Muscle layer of colon (tissue), 2 donors: ENCODE measurements around the gene PIK3C2B.
"Not testable (repeated sequence)": the region's sequence is repeated elsewhere in the genome, so short reads cannot be mapped to it uniquely, and the experiment has no call there.

Source experiments
- H3K27ac ChIP-seq: one replicate; pipeline ENCODE4 v1.7.0; 2013; ENCODE audit warnings: low read depth, mild to moderate bottlenecking, low read length, moderate library complexity
- H3K27me3 ChIP-seq, 2 donors: one replicate each; pipeline ENCODE4 v1.7.0; 2013; ENCODE audit warnings: low read length in 2 of 2, mild to moderate bottlenecking in 2 of 2; ENCODE audit not compliant: insufficient read depth in 2 of 2, control insufficient read depth in 1 of 2
- H3K36me3 ChIP-seq: one replicate; pipeline ENCODE4 v1.7.0; 2013; ENCODE audit warnings: mild to moderate bottlenecking, low read length; ENCODE audit not compliant: insufficient read depth
- H3K4me1 ChIP-seq: one replicate; pipeline ENCODE4 v1.7.0; 2013; ENCODE audit warnings: mild to moderate bottlenecking, low read length; ENCODE audit not compliant: insufficient read depth
- H3K4me3 ChIP-seq, 2 donors: one replicate each; pipeline ENCODE4 v1.7.0; 2013; ENCODE audit warnings: low read length in 2 of 2, low read depth in 1 of 2, mild to moderate bottlenecking in 1 of 2, moderate library complexity in 1 of 2
- H3K9ac ChIP-seq: one replicate; pipeline ENCODE4 v1.7.0; 2013; ENCODE audit warnings: low read length
- H3K9me3 ChIP-seq: one replicate; pipeline ENCODE4 v1.7.0; 2013; ENCODE audit warnings: mild to moderate bottlenecking, low read length
- donor health status: abdominal sarcoma.
- donor health status: Adenocarcinoma of cecum.

The PIK3C2B gene

GRCh38 chr1:204493145-204493983 lies 1.2 kb downstream of the PIK3C2B start:
- Histone ChIP-seq H3K4me3 (peak overlapping the region; percentile 75 to 95), H3K9me3 (no peaks in the 10 kb centered on the region), H3K27ac (peak overlapping the region; percentile 89), H3K9ac (peak overlapping the region; percentile 58), H3K4me1 (peaks cover 28% of the 10 kb centered on the region), H3K36me3 (no peaks in the 10 kb centered on the region), H3K27me3 (no peaks in the 10 kb centered on the region)

GRCh38 chr1:204491655-204492054 lies 3.0 kb downstream of the PIK3C2B start:
- H3K36me3 ChIP-seq: no peaks in the 10 kb centered on the region
- no peaks in the 10 kb centered on the region for H3K27me3 ChIP-seq
- H3K9me3 ChIP-seq: no peaks in the 10 kb centered on the region
- no peak overlapping the region for H3K9ac ChIP-seq
- H3K27ac ChIP-seq: no peak overlapping the region
- H3K4me1 ChIP-seq: peaks cover 28% of the 10 kb centered on the region
- H3K4me3 ChIP-seq: no peak overlapping the region

DNA sequence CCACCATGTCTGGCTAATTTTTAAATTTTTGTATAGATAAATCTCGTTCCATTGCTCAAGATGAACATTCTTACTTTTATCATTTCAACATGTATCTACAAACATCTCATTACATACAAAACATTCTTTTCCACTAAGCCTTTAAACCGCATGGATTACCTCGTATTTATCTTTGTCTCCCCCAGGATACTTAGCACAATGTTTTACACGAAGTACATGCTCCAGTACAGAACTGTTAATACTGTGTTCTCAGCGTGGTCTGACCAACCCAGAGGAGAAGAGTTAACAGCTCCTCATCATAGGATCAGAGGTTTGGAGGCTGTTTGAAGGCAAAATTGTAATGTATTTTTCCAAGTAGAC lies 7.4 kb downstream of the PIK3C2B start:
- Histone ChIP-seq H3K36me3 (no peaks in the 10 kb centered on the region), H3K27ac (no peak overlapping the region)

DNA sequence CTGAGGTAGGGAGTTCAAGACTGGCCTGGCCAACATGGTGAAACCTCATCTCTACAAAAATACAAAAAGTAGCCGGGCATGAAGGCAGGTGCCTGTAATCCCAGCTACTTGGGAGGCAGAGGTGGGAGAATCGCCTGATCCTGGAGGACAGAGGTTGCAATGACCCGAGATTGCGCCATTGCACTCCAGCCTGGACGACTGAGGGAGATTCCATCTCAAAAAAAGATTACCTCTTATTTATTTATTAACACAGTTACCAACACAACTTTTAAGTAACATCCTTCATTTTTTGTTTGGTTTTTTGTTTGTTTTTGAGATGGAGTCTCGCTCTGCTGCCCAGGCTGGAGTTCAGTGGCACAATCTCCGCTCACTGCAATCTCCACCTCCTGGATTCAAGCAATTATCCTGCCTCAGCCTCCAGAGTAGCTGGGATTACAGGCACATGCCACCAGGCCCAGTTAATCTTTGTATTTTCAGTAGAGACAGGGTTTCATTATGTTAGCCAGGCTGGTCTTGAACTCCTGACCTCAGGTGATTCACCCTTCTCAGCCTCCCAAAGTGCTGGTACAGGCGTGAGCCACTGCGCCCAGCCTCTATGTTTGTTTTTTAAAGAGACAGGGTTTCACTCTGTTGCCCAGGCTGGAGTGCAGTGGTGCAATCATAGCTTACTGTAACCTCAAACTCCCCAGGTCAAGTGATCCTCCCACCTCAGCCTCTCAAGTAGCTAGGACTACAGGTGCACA lies 7.9 kb downstream of the PIK3C2B start:
- H3K4me1 ChIP-seq: peaks cover 16% of the 10 kb centered on the region
- not testable (repeated sequence) for H3K4me3 ChIP-seq, H3K36me3 ChIP-seq, H3K27me3 ChIP-seq, H3K27ac ChIP-seq, H3K9me3 ChIP-seq, H3K9ac ChIP-seq

More for the DNA sequence above, 7.4 kb downstream of the PIK3C2B start:
- no peak overlapping the region for H3K4me3 ChIP-seq
- no peaks in the 10 kb centered on the region for H3K9me3 ChIP-seq
- no peaks in the 10 kb centered on the region for H3K27me3 ChIP-seq
- H3K9ac ChIP-seq: no peak overlapping the region
- peaks cover 16% of the 10 kb centered on the region for H3K4me1 ChIP-seq

- peaks cover 29% of the 10 kb centered on the region for H3K4me1 ChIP-seq
- no peaks in the 10 kb centered on the region for H3K36me3 ChIP-seq
- no peak overlapping the region for H3K27ac ChIP-seq
- no peaks in the 10 kb centered on the region for H3K9me3 ChIP-seq
- H3K4me3 ChIP-seq: no peak overlapping the region
- H3K27me3 ChIP-seq: no peaks in the 10 kb centered on the region
- H3K9ac ChIP-seq: no peak overlapping the region
Observed at GRCh38 chr1:204483791-204484190, 10.8 kb downstream of the PIK3C2B start.

GRCh38 chr1:204480515-204480914 lies 14.1 kb downstream of the PIK3C2B start:
- no peaks in the 10 kb centered on the region for H3K9me3 ChIP-seq
- H3K9ac ChIP-seq: no peak overlapping the region
- no peaks in the 10 kb centered on the region for H3K27me3 ChIP-seq
- H3K4me1 ChIP-seq: peaks cover 54% of the 10 kb centered on the region
- no peak overlapping the region for H3K4me3 ChIP-seq
- H3K27ac ChIP-seq: no peak overlapping the region
- no peaks in the 10 kb centered on the region for H3K36me3 ChIP-seq

GRCh38 chr1:204479387-204480136 lies 15.0 kb downstream of the PIK3C2B start:
- H3K9me3 ChIP-seq: no peaks in the 10 kb centered on the region
- H3K4me3 ChIP-seq: no peak overlapping the region
- H3K36me3 ChIP-seq: no peaks in the 10 kb centered on the region
- H3K27me3 ChIP-seq: no peaks in the 10 kb centered on the region
- no peak overlapping the region for H3K27ac ChIP-seq
- no peak overlapping the region for H3K9ac ChIP-seq
- H3K4me1 ChIP-seq: peaks cover 54% of the 10 kb centered on the region

DNA sequence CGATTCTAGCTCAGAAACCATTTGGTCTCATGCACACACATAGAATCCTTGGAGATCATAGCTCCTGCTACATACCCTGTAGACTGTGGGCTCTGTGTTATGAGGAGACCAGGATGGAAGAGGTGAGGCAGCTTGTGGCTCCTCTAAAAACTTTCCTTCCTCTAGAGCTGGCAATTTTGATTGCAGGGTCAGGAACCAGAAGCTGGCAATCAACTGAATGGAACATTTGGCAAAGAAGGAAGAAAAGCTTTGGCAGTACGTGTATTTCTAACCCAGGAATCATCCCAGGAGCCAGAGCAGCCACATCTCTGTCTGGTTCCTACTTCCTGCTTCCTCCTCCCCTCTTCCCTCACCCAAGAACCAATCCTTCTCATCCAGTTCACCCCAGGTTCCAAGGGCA lies 15.7 kb downstream of the PIK3C2B start:
- Histone ChIP-seq H3K9ac (no peak overlapping the region), H3K27me3 (no peaks in the 10 kb centered on the region), H3K4me3 (no peak overlapping the region), H3K27ac (no peak overlapping the region), H3K36me3 (no peaks in the 10 kb centered on the region), H3K4me1 (peaks cover 54% of the 10 kb centered on the region), H3K9me3 (no peaks in the 10 kb centered on the region)

DNA sequence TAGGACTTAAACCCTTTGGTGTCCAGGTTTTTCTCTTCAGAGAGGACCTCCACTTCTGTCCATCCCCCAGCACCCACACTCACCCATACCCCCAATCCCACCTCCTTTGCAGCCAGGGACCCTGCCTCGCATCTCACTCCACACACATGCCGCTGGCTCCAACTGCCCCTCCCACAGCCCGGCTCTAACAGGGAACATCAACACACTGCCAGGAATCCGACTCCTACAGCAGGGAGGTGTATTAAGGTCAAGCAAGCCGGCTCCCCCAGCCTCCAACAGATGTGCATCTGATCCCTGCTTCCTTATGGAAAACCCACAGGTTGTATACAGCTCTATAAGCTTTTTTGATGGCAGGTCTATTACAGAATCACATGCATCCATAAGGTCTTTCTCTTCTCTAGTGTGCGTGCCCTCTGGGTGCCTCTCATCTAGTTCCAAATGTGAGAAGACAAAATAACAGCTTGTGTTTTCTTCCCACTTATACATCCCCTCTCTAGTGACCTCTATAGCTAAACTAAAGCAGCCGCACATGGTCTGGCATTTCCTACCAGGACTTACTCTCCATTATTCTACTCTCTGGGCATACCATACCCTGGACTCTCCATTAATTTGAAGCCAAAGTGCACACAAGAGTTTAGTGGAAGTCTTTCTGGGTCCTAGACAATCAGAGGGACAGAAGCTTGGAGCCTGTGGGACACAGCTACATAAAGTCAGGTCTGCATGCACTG lies 16.3 kb downstream of the PIK3C2B start:
- Histone ChIP-seq H3K27me3 (no peaks in the 10 kb centered on the region), H3K27ac (no peak overlapping the region), H3K9ac (no peak overlapping the region), H3K36me3 (no peaks in the 10 kb centered on the region), H3K9me3 (no peaks in the 10 kb centered on the region), H3K4me1 (peaks cover 54% of the 10 kb centered on the region), H3K4me3 (no peak overlapping the region)

GRCh38 chr1:204477036-204477740 lies 17.4 kb downstream of the PIK3C2B start:
- Histone ChIP-seq H3K4me1 (peaks cover 46% of the 10 kb centered on the region), H3K27me3 (no peaks in the 10 kb centered on the region), H3K9me3 (no peaks in the 10 kb centered on the region), H3K36me3 (no peaks in the 10 kb centered on the region), H3K9ac (no peak overlapping the region), H3K4me3 (peak overlapping the region in 1 of 2 donors; percentile 2), H3K27ac (no peak overlapping the region)
